Erythroblast (primary cell): Measurements from ENCODE around the gene ZNF740.

Experiments
- GATA1 ChIP-seq: IDR thresholded peaks from 2 replicates; pipeline ENCODE4 v1.6.1; 2011; ENCODE audit warnings: low read depth, mild to moderate bottlenecking, control low read depth, low read length, moderate library complexity
- POLR2A ChIP-seq: IDR thresholded peaks from 2 replicates; pipeline ENCODE4 v1.6.1; 2011; ENCODE audit warnings: mild to moderate bottlenecking, low read length

DNA sequence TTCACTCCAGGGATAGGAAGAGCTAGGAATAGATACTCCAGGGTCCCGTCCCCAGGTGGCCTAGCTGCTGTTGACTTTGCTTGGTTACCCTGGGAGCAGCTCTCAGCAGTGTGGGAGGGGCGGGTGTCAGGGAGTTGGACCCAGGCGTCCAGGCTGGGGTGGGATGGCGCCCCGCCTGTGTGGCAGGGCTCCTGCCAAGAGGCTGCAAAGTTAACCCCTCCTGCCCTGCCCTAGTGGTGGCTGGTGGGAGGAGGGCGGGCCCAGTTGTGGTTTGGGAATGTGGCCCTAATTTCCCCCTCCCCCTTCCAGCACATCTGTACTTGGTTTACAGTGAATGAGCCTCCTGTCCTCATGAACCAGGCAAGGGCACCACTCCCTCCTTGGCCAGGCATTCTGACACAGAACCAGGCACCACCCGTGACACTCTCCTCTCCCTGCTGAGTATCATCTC lies 53.2 kb downstream of the ZNF740 start:
- TF ChIP-seq POLR2A (no peak), GATA1 (no peak)
